Measurements from ENCODE around the gene ZNF75A.

- TF ChIP-seq POLR2A (IDR thresholded peaks at IDR 0.05): no peak
- TF ChIP-seq CTCF (IDR thresholded peaks at IDR 0.05): no peak
Observed at GRCh38 chr16:3311496-3311895, 6.2 kb downstream of the ZNF75A start.

Data from gastroesophageal sphincter (tissue), 3 donors.